ENCODE measurements around the gene SLC22A25.

The SLC22A25 gene

DNA sequence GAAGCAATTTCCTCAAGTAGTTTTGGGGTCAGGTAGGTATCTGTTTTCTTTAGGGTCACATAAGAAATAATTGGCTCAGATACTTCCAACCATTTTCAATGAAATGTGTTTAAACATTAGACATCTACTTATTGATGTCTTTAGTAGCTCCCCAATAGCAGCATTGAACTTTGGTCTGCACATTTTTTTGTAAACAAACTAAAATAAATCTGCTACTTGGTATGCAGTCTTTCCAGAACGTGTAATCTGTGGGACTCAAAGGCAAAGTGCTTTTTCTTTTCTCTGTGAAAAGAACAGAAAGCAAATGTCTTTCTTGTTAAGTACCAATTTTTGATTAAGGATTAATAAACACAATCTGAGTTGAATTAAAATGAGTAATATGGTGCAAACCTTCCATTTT, 13.6 kb downstream of the SLC22A25 start:
- DNase-seq = no peak

DNA sequence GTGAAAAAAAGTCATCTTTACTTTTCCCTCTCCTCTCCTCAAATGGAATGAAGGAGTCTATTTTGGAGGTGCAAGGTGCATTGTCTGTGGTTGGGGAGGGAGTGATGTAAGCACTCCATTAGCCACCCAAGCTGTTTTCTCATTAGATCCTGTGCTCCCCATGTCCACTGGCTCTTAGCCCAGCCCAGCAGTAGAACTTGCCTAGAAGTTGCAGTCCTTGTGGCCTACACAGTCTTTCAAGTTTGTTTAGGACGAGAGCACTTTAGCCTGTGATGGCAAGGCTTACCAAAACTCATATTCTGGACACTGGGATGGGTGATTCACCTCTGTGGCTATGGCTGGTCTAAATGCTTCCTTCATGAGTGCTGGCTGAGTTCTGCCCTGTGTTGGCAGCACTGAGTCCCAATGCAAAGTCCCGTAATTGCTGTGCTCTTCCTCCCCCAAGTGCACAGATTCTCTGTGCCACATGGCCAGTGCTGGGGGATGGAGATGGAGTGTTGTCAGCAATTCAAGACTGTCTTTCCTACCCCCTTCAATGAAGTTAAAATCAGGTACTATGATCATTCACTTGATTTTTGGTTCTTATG, 15.8 kb downstream of the SLC22A25 start:
- no peak for DNase-seq

DNA sequence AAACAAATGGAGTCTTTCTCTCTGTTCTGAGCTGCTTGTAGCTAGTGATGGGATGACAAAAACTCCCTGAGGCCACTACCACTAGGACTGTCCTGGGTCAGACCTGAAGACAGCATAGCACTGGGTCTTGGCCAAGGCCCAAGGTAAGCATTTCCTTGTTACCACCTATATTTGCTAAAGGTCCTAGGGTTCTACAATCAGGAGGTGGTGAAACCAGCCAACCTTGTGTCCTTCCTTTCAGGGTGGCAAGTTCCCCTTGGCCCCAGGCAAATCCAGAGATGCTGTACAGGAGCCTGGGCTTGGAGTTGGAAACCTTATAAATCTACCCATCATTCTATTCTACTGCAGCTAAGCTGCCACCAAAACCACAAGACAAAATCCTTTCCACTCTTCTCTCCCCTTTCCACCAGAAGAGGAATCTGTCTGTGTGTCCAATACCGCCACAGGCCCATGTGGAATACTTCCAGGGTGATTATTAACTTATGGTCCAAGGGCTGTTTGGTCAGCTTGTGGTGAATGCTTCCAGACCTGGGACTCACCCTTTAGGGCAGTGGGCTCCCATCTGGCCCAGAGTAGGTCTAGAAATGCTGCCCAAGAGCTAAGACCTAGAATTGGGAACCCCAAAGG, 16.8 kb downstream of the SLC22A25 start:
- DNase-seq = no peak

DNA sequence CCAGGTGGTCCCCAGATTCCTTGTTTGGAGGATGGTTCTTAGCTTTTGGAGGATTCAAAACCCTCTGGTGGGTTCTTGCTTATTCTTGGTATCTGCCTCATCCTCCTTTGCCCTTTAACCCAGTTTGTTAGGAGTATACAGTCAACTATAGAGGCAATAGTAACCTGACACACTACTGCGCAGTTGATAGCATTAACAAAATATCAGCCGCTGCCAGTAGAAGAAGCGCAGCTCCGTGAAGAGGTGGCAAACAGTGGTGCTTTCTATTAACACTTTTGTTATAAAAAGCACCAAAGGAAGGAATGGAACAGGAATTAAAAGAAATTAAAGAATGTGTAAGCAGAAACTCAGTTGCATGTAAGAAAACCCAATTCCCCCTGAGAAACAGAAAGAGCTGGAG, 29.3 kb downstream of the SLC22A25 start:
- DNase-seq = no peak

DNA sequence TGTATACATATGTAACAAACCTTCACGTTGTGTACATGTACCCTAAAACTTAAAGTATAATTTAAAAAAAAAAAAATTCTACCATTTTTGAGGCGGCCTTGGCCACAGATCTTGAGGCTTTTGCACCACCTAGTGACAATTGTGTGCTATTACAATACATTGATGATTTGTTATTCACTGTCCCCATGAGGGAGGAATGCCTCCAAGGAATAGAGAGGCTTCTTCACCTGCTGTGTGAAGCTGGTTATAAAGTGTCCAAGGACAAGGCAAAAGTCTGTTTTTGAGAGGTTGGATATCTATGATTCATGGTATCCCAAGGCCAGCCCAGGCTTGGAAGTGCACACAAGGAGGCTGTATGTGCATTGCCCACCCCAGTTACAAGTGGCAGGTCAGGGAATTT, 30.7 kb downstream of the SLC22A25 start:
- DNase-seq = peak; percentile 13

DNA sequence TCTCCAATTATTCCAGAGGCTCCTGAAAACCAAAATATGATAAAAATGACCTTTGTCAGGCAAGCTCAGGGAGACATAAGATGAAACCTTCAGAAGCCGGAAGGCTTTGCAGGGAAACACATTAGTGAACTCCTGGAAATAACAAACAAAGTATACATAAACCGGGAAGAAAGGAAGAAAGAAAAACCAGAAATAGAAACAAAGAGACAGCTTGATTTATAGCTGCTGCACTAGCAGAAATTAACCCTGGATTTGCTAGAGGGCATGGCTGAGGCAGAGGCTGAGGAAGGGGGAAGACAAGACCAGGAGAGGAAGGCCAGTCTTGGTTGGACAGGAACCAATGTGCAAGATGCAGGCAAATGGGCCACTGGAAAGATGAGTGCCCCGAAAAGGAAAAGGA, 33.3 kb downstream of the SLC22A25 start:
- DNase-seq = no peak

All from fibroblast of skin of abdomen (primary cell).